Body of pancreas (tissue), 4 donors: ENCODE results near the gene CCT7.

Experiments used
- POLR2A ChIP-seq, 3 donors: fragments of 450-650 bp; IDR thresholded peaks; one replicate each; pipeline ENCODE4 v1.6.1; 2016; ENCODE audit warnings: antibody characterized with exemption in 3 of 3, mild to moderate bottlenecking in 2 of 3
- TF ChIP-seq, protein P1 (sequence below), 7 experiments: fragments of 450-650 bp in 4 of 7; fragments of 200-600 bp in 3 of 7; sonication (generic) in 3 of 7; IDR thresholded peaks; one replicate each; pipeline ENCODE4 v1.5.1; 2016 to 2019; ENCODE audit warnings: antibody characterized with exemption in 7 of 7

DNA sequence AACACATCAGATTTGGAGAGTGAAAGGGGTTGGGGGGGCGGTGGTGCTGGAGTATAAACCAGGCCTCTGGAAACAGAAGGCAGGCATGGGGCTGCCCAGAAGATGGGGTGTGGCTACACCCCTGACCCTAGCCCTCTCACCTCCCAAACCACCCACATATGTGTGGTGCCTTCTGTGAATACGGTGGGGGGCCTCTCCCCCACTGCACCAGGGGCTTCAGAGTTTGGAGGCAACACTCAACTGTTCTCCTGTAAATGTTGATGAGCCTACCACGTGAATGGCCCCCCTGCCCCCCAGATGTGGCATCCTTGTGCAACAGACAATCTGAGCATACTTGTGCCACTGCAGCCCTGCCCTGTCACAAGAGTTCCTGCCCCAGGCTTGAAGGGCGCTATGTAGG is 30.7 kb downstream of the CCT7 start:
- TF ChIP-seq, protein P1, sequence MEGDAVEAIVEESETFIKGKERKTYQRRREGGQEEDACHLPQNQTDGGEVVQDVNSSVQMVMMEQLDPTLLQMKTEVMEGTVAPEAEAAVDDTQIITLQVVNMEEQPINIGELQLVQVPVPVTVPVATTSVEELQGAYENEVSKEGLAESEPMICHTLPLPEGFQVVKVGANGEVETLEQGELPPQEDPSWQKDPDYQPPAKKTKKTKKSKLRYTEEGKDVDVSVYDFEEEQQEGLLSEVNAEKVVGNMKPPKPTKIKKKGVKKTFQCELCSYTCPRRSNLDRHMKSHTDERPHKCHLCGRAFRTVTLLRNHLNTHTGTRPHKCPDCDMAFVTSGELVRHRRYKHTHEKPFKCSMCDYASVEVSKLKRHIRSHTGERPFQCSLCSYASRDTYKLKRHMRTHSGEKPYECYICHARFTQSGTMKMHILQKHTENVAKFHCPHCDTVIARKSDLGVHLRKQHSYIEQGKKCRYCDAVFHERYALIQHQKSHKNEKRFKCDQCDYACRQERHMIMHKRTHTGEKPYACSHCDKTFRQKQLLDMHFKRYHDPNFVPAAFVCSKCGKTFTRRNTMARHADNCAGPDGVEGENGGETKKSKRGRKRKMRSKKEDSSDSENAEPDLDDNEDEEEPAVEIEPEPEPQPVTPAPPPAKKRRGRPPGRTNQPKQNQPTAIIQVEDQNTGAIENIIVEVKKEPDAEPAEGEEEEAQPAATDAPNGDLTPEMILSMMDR (IDR thresholded peaks at IDR 0.05) = no peak
- TF ChIP-seq POLR2A (IDR thresholded peaks at IDR 0.05) = no peak
